Measurements from ENCODE around the gene GRIK4. TPM values are rescaled to one million over a fixed set of nuclear protein-coding genes. Genes with fewer than 3 reads are reported as not detected.

The GRIK4 gene
- total and polyA plus RNA-seq, 2 donors (not counting 3 experiments of a cell fraction or from before 2014, with no cell fraction given): 0.81 to 1.6 TPM

- CTCF ChIA-PET: interaction anchor here (1.2 to 3.5 kb wide), 3 partner anchors 19 to 155 kb away, joined by 3 to 17 read pairs (median 4); partner anchors contain the start of gene GRIK4
- H3K4me1 ChIP-seq (ENCODE audit: control insufficient read depth, extremely low read depth, insufficient read depth, low read length): no peaks in the 10 kb centered on the region
- H3K27me3 ChIP-seq (ENCODE audit: control insufficient read depth in 2 of 2, insufficient read depth in 2 of 2, low read length in 2 of 2): peaks cover 0 to 7% of the 10 kb centered on the region in 2 experiments
- H4K20me1 ChIP-seq (replicated peaks; ENCODE audit: control insufficient read depth, extremely low read depth, insufficient read depth, low read length): no peaks in the 10 kb centered on the region
- dilution Hi-C loops (cut with MboI; ENCODE audit: extremely low pct_ligation_motif_present, low sequenced_read_pairs) (no loop called here), intact Hi-C loops (cut with micrococcal nuclease) (no loop called here)
- no peak overlapping the region for H3K4me3 ChIP-seq (replicated peaks in 1 of 3; ENCODE audit: insufficient read depth in 1 of 3, low read depth in 1 of 3, low read length in 3 of 3)
- DNase-seq (ENCODE audit: low read depth, low spot score) (no peak), FAIRE-seq (no peak)
- no peaks in the 10 kb centered on the region for H3K36me3 ChIP-seq (ENCODE audit: control insufficient read depth in 2 of 2, extremely low read depth in 1 of 2, insufficient read depth in 2 of 2, low read length in 2 of 2)
- BruUV-seq (replicated peaks): no TSS peak
- H3K9ac ChIP-seq (replicated peaks; ENCODE audit: extremely low read depth, insufficient read depth, low read length): no peak overlapping the region
- no peaks in the 10 kb centered on the region for H3K9me3 ChIP-seq (replicated peaks; ENCODE audit: control insufficient read depth, insufficient read depth, low read length)
- H3K9me1 ChIP-seq (replicated peaks; ENCODE audit: control insufficient read depth, extremely low read depth, insufficient read depth, low read length): no peaks in the 10 kb centered on the region
- H3K4me2 ChIP-seq (ENCODE audit: insufficient read depth, low read length): no peak overlapping the region
- TF ChIP-seq POLR2A (IDR thresholded peaks at IDR 0.05; ENCODE audit: low read depth, low read length): no peak
- TF ChIP-seq GATA2 (IDR thresholded peaks at IDR 0.05; ENCODE audit: insufficient read depth, insufficient read length, low read depth, low read length): no peak
- no peak for TF ChIP-seq JUN (IDR thresholded peaks at IDR 0.05; ENCODE audit: borderline replicate concordance, insufficient read depth, insufficient read length, low read depth)
- TF ChIP-seq POLR2AphosphoS5 (IDR thresholded peaks at IDR 0.05; ENCODE audit: insufficient read depth, low read depth, low read length): no peak
- no peak for TF ChIP-seq MYC (IDR thresholded peaks at IDR 0.05; ENCODE audit: low read depth, low read length)
- TF ChIP-seq FOS (IDR thresholded peaks at IDR 0.05; ENCODE audit: borderline replicate concordance, insufficient read depth, low read length): no peak
- no peak for TF ChIP-seq EZH2 (IDR thresholded peaks at IDR 0.05; ENCODE audit: borderline replicate concordance, low read depth, low read length, severe bottlenecking)
- TF ChIP-seq CTCF (IDR thresholded peaks at IDR 0.05; ENCODE audit: extremely low read depth in 1 of 2, insufficient read depth in 1 of 2, low read depth in 1 of 2, low read length in 2 of 2): no peak
- TF ChIP-seq MAX (IDR thresholded peaks at IDR 0.05; ENCODE audit: insufficient read depth, insufficient read length): no peak
- no peak overlapping the region for H3K27ac ChIP-seq (ENCODE audit: insufficient read depth, low read depth, low read length)
- H2AFZ ChIP-seq (ENCODE audit: low read depth, low read length): no peak overlapping the region
- no peaks in the 10 kb centered on the region for H3K79me2 ChIP-seq (ENCODE audit: control insufficient read depth, insufficient read depth, low read length)
- POLR2A ChIA-PET: no interaction called here
These were observed 154.6 kb downstream of the GRIK4 start for GRCh38 chr11:120666121-120666639.
